ENCODE data around the gene MAP2K6.
A peak's percentile ranks its signal among the peaks of the same experiment; 100 is the strongest.
"Not testable (repeated sequence)": the region's sequence is repeated elsewhere in the genome, so short reads cannot be mapped to it uniquely, and the experiment has no call there.

The MAP2K6 gene

DNA sequence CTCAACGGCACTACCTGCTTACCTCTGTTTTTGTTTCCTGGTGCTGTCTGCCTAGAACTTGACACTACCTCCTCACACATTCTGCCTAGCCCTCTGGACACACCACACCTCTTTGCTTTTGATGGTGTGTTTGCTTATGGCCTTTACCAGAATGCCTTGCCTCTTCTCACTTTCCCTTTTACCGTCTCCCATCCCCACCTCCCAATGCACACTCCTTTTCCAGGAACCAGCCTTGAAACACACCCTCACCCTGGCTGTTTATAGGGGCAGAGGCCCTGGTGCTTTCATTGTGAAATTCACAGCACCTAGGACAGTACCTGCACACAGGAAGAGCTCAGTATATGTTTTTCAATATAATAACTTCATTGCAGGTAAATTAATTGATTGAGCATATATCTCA is 56.2 kb downstream of the MAP2K6 start:
- no peak for TF ChIP-seq JUND (IDR thresholded peaks at IDR 0.05; ENCODE audit: low read depth)
- no peak for DNase-seq (ENCODE audit: low read depth in 1 of 2, low spot score in 1 of 2)
- in situ Hi-C loops (cut with HindIII; ENCODE audit: low pct_unique_long_range_greater_than_20kb, low sequenced_read_pairs), result no loop called here

DNA sequence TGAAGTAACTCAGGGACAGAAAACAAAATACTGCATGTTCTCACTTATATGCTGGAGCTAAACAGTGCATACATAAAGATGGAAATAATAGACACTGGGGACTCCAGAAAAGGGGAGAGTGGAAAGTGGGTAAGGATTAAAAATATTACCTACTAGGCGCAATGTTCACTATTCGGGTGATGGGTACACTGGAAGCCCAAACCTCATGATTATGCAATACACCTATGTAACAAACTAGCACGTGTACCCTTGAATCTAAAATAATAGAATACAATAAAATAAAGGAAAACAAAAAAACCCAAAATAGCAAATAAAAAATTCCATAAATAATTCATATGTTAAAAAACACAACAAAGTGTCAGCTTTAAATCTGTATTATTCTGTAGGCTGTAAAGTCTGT is 56.9 kb downstream of the MAP2K6 start:
- DNase-seq (ENCODE audit: low read depth in 1 of 2, low spot score in 1 of 2), result no peak
- TF ChIP-seq JUND (IDR thresholded peaks at IDR 0.05; ENCODE audit: low read depth), result no peak
- in situ Hi-C loops (cut with HindIII; ENCODE audit: low pct_unique_long_range_greater_than_20kb, low sequenced_read_pairs), result no loop called here

DNA sequence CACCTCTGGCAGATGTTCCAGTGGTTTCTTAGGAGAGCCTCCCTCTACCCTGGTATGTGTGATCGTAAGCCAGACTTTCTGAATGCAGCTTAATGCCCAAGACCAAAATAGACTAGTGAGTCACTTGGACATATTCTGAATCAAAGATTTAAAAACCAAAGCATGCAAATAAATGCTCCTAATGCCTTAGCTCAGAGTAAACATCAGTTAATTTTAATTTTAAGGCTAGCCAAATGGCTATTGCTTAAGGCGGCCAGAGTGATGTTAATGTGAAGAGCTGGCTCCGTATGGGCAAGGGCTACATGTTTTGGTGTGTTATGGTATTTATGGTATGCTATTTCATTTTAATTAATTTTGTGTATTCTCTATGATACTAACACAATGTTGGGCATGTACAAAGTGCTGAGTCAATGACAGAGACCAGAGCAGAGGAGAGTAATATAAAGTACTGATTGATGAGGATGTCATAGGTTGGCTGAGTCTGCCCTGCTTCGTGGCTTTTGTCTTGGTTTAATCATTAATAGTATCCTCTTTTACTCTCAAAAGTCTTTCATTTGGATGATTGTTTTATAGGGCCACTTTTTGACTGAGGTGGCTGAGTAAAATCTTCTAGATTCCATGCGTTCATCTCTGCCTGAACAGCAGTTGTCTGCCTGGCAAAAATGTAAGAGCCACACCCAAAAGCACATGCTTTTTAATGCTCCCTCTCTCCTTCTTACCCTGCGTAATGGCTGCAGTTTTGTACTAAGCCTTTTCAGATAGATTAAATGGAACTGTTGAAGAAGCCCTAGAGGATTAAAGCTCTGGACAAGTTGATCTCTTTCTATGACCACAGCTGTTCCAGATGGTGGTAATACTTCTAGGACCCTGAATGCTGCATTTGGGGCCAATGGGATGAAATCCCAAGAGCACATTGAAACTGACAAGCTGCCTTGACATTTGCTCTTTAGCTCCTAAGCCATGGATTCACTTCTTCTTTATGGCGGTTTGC is 59.6 kb downstream of the MAP2K6 start:
- in situ Hi-C loops (cut with HindIII; ENCODE audit: low pct_unique_long_range_greater_than_20kb, low sequenced_read_pairs), result no loop called here
- DNase-seq (ENCODE audit: low read depth in 1 of 2, low spot score in 1 of 2), result no peak
- no peak for TF ChIP-seq JUND (IDR thresholded peaks at IDR 0.05; ENCODE audit: low read depth)

DNA sequence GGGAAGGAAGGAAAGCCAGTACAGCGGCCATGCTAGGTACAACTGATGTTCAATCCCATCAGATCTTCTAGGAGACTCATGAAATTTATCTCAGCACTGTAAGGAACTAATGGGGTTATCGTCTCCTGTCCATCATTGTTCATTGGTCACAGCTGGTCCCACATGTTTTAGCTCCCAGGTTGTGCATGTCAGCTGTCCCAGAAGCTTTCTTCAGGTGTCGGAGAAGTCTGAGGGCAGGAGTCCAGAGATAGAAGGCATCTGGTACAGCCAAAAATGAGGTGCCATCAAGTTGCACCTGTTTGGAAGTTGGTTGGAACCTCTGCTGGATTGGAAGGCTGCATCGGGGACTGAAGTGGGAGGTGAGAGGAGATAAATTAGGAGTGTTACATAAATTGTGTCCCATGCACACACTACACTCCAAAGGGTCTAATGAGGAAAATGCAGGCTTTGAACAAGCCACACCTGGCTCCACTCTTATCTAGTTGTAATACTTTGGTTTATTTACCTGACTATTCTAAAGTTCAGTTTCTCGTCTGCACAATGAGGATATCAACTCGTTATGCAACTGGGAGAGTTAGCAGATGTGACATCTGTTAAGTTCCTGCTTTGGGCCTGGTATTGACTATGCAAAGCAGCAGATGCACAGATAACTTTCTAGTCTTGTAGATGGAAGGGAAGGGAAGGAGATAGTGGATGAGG is 62.9 kb downstream of the MAP2K6 start:
- in situ Hi-C loops (cut with HindIII; ENCODE audit: low pct_unique_long_range_greater_than_20kb, low sequenced_read_pairs), result no loop called here
- no peak for DNase-seq (ENCODE audit: low read depth in 1 of 2, low spot score in 1 of 2)

GRCh38 chr17:69477903-69478266 is 63.4 kb downstream of the MAP2K6 start:
- in situ Hi-C loops (cut with HindIII; ENCODE audit: low pct_unique_long_range_greater_than_20kb, low sequenced_read_pairs), result no loop called here
- no peak for DNase-seq (ENCODE audit: low read depth in 1 of 2, low spot score in 1 of 2)
- no peak for TF ChIP-seq JUND (IDR thresholded peaks at IDR 0.05; ENCODE audit: low read depth)

More for the DNA sequence above, 62.9 kb downstream of the MAP2K6 start:
- TF ChIP-seq JUND (IDR thresholded peaks at IDR 0.05; ENCODE audit: low read depth), result no peak

- no peak for TF ChIP-seq JUND (IDR thresholded peaks at IDR 0.05; ENCODE audit: low read depth)
- DNase-seq (ENCODE audit: low read depth in 1 of 2, low spot score in 1 of 2), result no peak
- in situ Hi-C loops (cut with HindIII; ENCODE audit: low pct_unique_long_range_greater_than_20kb, low sequenced_read_pairs), result no loop called here
These were observed 64.4 kb downstream of the MAP2K6 start for GRCh38 chr17:69478916-69479315.

DNA sequence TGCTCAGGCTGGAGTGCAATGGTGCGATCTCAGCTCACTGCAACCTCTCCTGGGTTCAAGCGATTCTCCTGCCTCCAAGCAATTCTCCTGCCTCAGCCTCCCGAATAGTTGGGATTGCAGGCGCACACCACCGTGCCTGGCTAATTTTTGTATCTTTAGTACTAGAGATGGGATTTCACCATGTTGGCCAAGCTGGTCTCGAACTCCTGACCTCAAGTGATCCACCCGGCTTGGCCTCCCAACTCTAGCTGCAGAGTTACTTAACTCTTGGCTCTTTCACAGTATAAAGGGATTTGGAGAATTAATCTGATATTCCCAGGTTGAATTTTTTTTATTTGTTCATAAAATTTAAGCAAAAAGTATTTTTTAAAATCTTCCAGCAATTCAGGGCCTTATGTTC is 65.3 kb downstream of the MAP2K6 start:
- DNase-seq (ENCODE audit: low read depth in 1 of 2, low spot score in 1 of 2); in situ Hi-C loops (cut with HindIII; ENCODE audit: low pct_unique_long_range_greater_than_20kb, low sequenced_read_pairs): not testable (repeated sequence)

GRCh38 chr17:69480245-69480644 is 65.7 kb downstream of the MAP2K6 start:
- no peak for TF ChIP-seq JUND (IDR thresholded peaks at IDR 0.05; ENCODE audit: low read depth)
- peak in 1 of 2 experiments; percentile 84 for DNase-seq (ENCODE audit: low read depth in 1 of 2, low spot score in 1 of 2)
- in situ Hi-C loops (cut with HindIII; ENCODE audit: low pct_unique_long_range_greater_than_20kb, low sequenced_read_pairs), result no loop called here

GRCh38 chr17:69485251-69485661 is 70.8 kb downstream of the MAP2K6 start:
- in situ Hi-C loops (cut with HindIII; ENCODE audit: low pct_unique_long_range_greater_than_20kb, low sequenced_read_pairs), result no loop called here
- no peak for TF ChIP-seq JUND (IDR thresholded peaks at IDR 0.05; ENCODE audit: low read depth)
- DNase-seq (ENCODE audit: low read depth in 1 of 2, low spot score in 1 of 2), result no peak

GRCh38 chr17:69485901-69486643 is 71.6 kb downstream of the MAP2K6 start:
- in situ Hi-C loops (cut with HindIII; ENCODE audit: low pct_unique_long_range_greater_than_20kb, low sequenced_read_pairs), result no loop called here
- no peak for TF ChIP-seq JUND (IDR thresholded peaks at IDR 0.05; ENCODE audit: low read depth)
- DNase-seq (ENCODE audit: low read depth in 1 of 2, low spot score in 1 of 2), result peak in 1 of 2 experiments; percentile 29

DNA sequence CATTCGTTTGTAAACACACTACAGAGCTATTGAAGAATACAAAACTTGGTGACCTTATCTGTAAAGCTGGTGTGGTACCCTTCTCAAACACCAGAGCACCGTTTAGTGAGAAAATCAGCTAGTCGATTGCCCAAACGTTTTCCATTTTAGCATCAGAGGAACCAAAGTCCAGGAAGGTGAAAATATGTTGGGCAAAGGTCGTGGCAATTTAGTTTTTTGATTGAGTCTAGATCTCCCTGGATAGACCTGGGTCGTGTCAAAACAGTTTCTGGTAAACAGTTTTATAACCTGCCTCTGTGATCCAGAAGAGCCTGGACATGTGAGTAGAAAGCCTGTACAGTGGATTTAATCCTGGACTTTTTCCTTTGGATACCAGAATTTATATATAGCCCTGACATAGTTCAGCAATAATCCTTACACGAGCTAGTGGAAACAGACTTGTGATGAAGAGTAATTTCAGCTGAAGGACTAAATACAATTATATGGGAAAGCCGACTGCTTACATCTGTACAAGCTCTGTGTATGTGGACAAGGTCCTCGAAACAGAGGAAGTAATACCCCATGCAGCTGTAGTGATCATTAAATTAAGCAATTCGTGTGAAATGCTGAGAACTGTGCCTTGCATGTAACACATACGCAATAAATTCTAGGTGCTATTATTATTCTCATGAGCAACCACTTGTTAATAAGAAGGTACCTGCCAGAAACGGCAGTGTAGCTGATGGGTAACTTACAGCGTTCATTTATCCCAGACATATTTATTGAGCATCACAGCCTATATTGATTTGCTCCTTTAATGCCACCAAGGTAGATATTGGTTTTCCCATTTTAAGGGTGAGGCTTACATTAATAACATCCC is 72.5 kb downstream of the MAP2K6 start:
- no peak for TF ChIP-seq JUND (IDR thresholded peaks at IDR 0.05; ENCODE audit: low read depth)
- DNase-seq (ENCODE audit: low read depth in 1 of 2, low spot score in 1 of 2), result no peak
- in situ Hi-C loops (cut with HindIII; ENCODE audit: low pct_unique_long_range_greater_than_20kb, low sequenced_read_pairs), result no loop called here

DNA sequence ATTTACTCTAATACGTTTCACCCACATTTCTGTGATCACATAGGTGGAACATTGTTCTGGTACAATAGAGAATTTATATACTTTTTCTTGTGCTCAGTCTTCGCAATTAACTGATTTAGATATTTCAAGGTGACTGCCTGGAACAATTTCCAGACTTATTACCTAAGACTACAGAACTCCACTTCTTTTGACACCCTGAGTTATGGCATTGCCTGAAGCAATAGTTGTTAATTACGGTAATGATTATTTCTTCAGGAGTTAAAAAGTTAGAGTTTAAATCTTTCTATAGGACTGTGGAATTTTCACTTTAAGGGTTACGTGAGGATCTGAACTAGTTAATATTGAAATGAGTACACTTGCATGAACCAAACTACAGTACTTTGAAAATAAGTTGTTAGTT is 74.8 kb downstream of the MAP2K6 start:
- no peak for DNase-seq (ENCODE audit: low read depth in 1 of 2, low spot score in 1 of 2)
- TF ChIP-seq JUND (IDR thresholded peaks at IDR 0.05; ENCODE audit: low read depth), result no peak
- in situ Hi-C loops (cut with HindIII; ENCODE audit: low pct_unique_long_range_greater_than_20kb, low sequenced_read_pairs), result no loop called here
